HEK293 (cell line): ENCODE measurements around the gene IL17REL.

Experiments used
- CTCF ChIA-PET: fragments of 350-600 bp; formaldehyde crosslinking; extraction: SDS; loops from one replicate; lab custom pipeline; 2021; ENCODE audit warnings: antibody characterized with exemption; lab: Yijun Ruan, JAX
- POLR2A ChIA-PET: fragments of 300-600 bp; formaldehyde crosslinking; extraction: SDS; loops from one replicate; lab custom pipeline; 2020; ENCODE audit warnings: antibody characterized with exemption, inconsistent platforms; lab: Yijun Ruan, JAX
- H3K27ac ChIP-seq: fragments of 200-500 bp; sonication (Bioruptor generic); 2 replicates; pipeline ENCODE4 v1.5.1; 2014; ENCODE audit warnings: low read depth, low read length, control low read depth, inconsistent platforms; ENCODE audit errors: extremely low read depth
- H3K36me3 ChIP-seq, 2 experiments: fragments of 200-500 bp in 1 of 2; sonication (Bioruptor generic) in 1 of 2; 1 replicate in 1 of 2; 2 replicates in 1 of 2; pipeline ENCODE4 v1.5.1; 2014 to 2017; ENCODE audit warnings: inconsistent platforms in 2 of 2, low read length in 2 of 2; ENCODE audit not compliant: control insufficient read depth in 2 of 2, insufficient read depth in 1 of 2
- H3K4me1 ChIP-seq: fragments of 200-500 bp; sonication (Bioruptor generic); 2 replicates; pipeline ENCODE4 v1.5.1; 2014; ENCODE audit warnings: mild to moderate bottlenecking, low read length, inconsistent platforms; ENCODE audit not compliant: control insufficient read depth, insufficient read depth
- H3K4me3 ChIP-seq: 2 replicates; pipeline ENCODE4 v1.5.1; 2011; ENCODE audit warnings: low read depth, mild to moderate bottlenecking, control low read depth, low read length, moderate library complexity
- H3K9me3 ChIP-seq: fragments of 200-500 bp; sonication (Bioruptor generic); 2 replicates; pipeline ENCODE4 v1.5.1; 2014; ENCODE audit warnings: low read depth, low read length, inconsistent platforms; ENCODE audit not compliant: control insufficient read depth, insufficient read depth
- HOXC10 ChIP-seq: sonication (generic); formaldehyde crosslinking; IDR thresholded peaks from 2 replicates; pipeline ENCODE4 v1.8.1; 2023; ENCODE audit warnings: mild to moderate bottlenecking, missing genetic modification reagents
- SCRT2 ChIP-seq: fragments of 450-650 bp; formaldehyde crosslinking; IDR thresholded peaks from 2 replicates; pipeline ENCODE4 v1.5.1; 2016; ENCODE audit warnings: missing biosample characterization, missing genetic modification characterization
- YY2 ChIP-seq: fragments of 450-650 bp; formaldehyde crosslinking; IDR thresholded peaks from 2 replicates; pipeline ENCODE4 v1.5.1; 2016; ENCODE audit warnings: missing biosample characterization, missing genetic modification characterization
- ZNF2 ChIP-seq: fragments of 450-650 bp; formaldehyde crosslinking; IDR thresholded peaks from 2 replicates; pipeline ENCODE4 v1.5.1; 2016; ENCODE audit warnings: missing biosample characterization, missing genetic modification characterization
- ZNF292 ChIP-seq: fragments of 450-650 bp; formaldehyde crosslinking; IDR thresholded peaks from 2 replicates; pipeline ENCODE4 v1.5.1; 2016; ENCODE audit warnings: low read depth, missing biosample characterization, missing genetic modification characterization, borderline replicate concordance
- ZNF335 ChIP-seq: fragments of 450-650 bp; formaldehyde crosslinking; conservative IDR thresholded peaks from 2 replicates; pipeline ENCODE4 v1.5.1; 2016; ENCODE audit warnings: missing biosample characterization, missing genetic modification characterization
- ZNF416 ChIP-seq: fragments of 450-650 bp; formaldehyde crosslinking; IDR thresholded peaks from 2 replicates; pipeline ENCODE4 v1.5.1; 2016; ENCODE audit warnings: missing biosample characterization, missing genetic modification characterization
- ZNF549 ChIP-seq: fragments of 450-650 bp; IDR thresholded peaks from 2 replicates; pipeline ENCODE4 v1.5.1; 2018; ENCODE audit warnings: missing biosample characterization, missing genetic modification characterization, mild to moderate bottlenecking, inconsistent platforms, moderate library complexity
- ZNF561 ChIP-seq: fragments of 450-650 bp; IDR thresholded peaks from 2 replicates; pipeline ENCODE4 v1.5.1; 2018; ENCODE audit warnings: missing biosample characterization, missing genetic modification characterization, borderline replicate concordance
- ZNF664 ChIP-seq: fragments of 450-650 bp; formaldehyde crosslinking; IDR thresholded peaks from 2 replicates; pipeline ENCODE4 v1.5.1; 2016; ENCODE audit warnings: missing biosample characterization, missing genetic modification characterization
- ZNF670 ChIP-seq: fragments of 450-650 bp; formaldehyde crosslinking; IDR thresholded peaks from 2 replicates; pipeline ENCODE4 v1.5.1; 2016; ENCODE audit warnings: missing biosample characterization, missing genetic modification characterization, low read depth
- ZNF76 ChIP-seq: fragments of 450-650 bp; formaldehyde crosslinking; IDR thresholded peaks from 2 replicates; pipeline ENCODE4; 2016; ENCODE audit warnings: low read depth, missing biosample characterization, missing genetic modification characterization, borderline replicate concordance
- ZNF791 ChIP-seq: fragments of 450-650 bp; formaldehyde crosslinking; IDR thresholded peaks from 2 replicates; pipeline ENCODE4 v1.5.1; 2016; ENCODE audit warnings: missing biosample characterization, missing genetic modification characterization
- ZNF837 ChIP-seq: fragments of 450-650 bp; formaldehyde crosslinking; IDR thresholded peaks from 2 replicates; pipeline ENCODE4 v1.5.1; 2016; ENCODE audit warnings: missing biosample characterization, missing genetic modification characterization
- ZNF843 ChIP-seq: fragments of 450-650 bp; formaldehyde crosslinking; IDR thresholded peaks from 2 replicates; pipeline ENCODE4 v1.5.1; 2016; ENCODE audit warnings: missing biosample characterization, missing genetic modification characterization
- TF ChIP-seq, protein P1 (sequence below): fragments of 450-650 bp; formaldehyde crosslinking; IDR thresholded peaks from 2 replicates; pipeline ENCODE4 v1.5.1; 2016; ENCODE audit warnings: missing biosample characterization, missing genetic modification characterization
- TF ChIP-seq, protein P2 (sequence below): fragments of 450-650 bp; formaldehyde crosslinking; IDR thresholded peaks from 2 replicates; pipeline ENCODE4 v1.5.1; 2016; ENCODE audit warnings: missing biosample characterization, missing genetic modification characterization

The IL17REL gene

DNA sequence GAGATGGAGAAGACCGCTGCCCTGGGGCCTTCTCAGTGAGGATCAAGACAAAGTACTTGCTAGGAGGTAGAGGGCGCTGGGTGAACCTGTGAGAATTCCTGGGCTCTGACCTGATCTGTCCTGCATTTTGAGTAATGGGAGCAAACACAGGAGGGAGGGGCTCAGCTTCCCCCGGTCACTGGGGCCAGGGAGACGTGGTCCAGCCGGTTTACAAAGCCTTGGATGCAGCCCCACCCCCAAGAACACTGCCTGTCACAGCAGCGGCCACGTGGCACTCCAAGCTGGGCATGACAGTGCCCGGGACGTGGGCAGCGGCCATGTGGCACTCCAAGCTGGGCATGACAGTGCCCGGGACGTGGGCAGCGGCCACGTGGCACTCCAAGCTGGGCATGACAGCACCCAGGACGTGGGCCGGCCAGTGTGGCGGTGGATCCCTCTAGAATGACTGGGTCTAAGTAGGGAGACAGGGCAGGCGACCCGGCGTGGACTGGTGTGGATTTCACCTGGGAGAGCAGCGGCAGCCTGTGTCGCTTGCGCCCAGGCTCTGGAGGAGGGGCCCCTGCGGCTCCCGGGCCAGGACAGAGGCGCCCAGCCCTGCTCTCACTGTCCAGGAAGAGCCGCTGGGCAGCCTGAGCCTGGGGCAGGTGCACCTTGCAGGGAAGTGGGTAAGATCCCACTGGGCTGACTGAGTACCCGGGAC is 48.0 kb upstream of the IL17REL start:
- H3K27ac ChIP-seq: no peak overlapping the region

DNA sequence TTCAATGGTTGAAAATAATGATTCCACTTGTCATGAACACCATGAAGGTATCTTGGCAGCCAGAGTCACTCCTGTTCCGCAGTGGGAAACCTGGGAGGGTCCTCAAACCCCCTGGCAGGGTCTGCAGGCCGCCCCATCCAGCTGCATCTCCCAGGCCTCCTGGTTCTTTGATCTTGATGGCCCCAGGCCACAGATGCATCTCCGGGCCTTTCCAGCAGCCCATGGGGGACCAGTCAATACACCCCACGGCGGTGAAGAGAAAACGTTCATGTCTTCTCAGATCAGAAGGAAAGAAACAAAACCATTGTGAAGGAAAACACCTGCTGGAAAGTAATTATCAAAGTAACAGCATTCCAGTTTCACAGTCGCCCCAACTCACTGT is 47.3 kb upstream of the IL17REL start:
- ChIA-PET CTCF (no interaction called here), POLR2A (no interaction called here)
- no peak for TF ChIP-seq ZNF335 (tag by site-specific recombination)
- TF ChIP-seq SCRT2 (tag by site-specific recombination): no peak
- TF ChIP-seq, protein P1, sequence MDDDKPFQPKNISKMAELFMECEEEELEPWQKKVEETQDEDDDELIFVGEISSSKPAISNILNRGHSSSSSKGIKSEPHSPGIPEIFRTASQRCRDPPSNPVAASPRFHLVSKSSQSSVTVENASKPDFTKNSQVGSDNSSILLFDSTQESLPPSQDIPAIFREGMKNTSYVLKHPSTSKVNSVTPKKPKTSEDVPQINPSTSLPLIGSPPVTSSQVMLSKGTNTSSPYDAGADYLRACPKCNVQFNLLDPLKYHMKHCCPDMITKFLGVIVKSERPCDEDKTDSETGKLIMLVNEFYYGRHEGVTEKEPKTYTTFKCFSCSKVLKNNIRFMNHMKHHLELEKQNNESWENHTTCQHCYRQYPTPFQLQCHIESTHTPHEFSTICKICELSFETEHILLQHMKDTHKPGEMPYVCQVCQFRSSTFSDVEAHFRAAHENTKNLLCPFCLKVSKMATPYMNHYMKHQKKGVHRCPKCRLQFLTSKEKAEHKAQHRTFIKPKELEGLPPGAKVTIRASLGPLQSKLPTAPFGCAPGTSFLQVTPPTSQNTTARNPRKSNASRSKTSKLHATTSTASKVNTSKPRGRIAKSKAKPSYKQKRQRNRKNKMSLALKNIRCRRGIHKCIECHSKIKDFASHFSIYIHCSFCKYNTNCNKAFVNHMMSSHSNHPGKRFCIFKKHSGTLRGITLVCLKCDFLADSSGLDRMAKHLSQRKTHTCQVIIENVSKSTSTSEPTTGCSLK (tag by site-specific recombination): no peak
- no peak for TF ChIP-seq ZNF416 (tag by site-specific recombination)
- no peak for TF ChIP-seq ZNF837 (tag by site-specific recombination)
- no peak for TF ChIP-seq ZNF561 (tag by site-specific recombination)
- TF ChIP-seq ZNF791 (tag by site-specific recombination): no peak
- TF ChIP-seq ZNF76 (tag by site-specific recombination): no peak
- TF ChIP-seq ZNF2 (tag by site-specific recombination): no peak
- no peak for TF ChIP-seq ZNF664
- no peak for TF ChIP-seq YY2 (tag by site-specific recombination)
- no peak for TF ChIP-seq ZNF292
- no peak for TF ChIP-seq ZNF549 (tag by site-specific recombination)
- TF ChIP-seq HOXC10 (CRISPR knock-in tag): no peak
- TF ChIP-seq ZNF670: no peak

More for the DNA sequence above, 48.0 kb upstream of the IL17REL start:
- no peak overlapping the region for H3K4me3 ChIP-seq
- ChIA-PET CTCF (no interaction called here), POLR2A (no interaction called here)
- TF ChIP-seq, protein P2, sequence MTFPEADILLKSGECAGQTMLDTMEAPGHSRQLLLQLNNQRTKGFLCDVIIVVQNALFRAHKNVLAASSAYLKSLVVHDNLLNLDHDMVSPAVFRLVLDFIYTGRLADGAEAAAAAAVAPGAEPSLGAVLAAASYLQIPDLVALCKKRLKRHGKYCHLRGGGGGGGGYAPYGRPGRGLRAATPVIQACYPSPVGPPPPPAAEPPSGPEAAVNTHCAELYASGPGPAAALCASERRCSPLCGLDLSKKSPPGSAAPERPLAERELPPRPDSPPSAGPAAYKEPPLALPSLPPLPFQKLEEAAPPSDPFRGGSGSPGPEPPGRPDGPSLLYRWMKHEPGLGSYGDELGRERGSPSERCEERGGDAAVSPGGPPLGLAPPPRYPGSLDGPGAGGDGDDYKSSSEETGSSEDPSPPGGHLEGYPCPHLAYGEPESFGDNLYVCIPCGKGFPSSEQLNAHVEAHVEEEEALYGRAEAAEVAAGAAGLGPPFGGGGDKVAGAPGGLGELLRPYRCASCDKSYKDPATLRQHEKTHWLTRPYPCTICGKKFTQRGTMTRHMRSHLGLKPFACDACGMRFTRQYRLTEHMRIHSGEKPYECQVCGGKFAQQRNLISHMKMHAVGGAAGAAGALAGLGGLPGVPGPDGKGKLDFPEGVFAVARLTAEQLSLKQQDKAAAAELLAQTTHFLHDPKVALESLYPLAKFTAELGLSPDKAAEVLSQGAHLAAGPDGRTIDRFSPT (tag by site-specific recombination): peak; percentile 78
- no peak for TF ChIP-seq ZNF843 (tag by site-specific recombination)
- TF ChIP-seq, all 188 proteins: peak for 1
- H3K36me3 ChIP-seq: no peaks in the 10 kb centered on the region
- H3K4me1 ChIP-seq: no peaks in the 10 kb centered on the region
- H3K9me3 ChIP-seq: no peaks in the 10 kb centered on the region

More for the DNA sequence above, 47.3 kb upstream of the IL17REL start:
- no peak overlapping the region for H3K27ac ChIP-seq
- no peak overlapping the region for H3K4me3 ChIP-seq
- H3K36me3 ChIP-seq: no peaks in the 10 kb centered on the region
- H3K4me1 ChIP-seq: no peaks in the 10 kb centered on the region
- H3K9me3 ChIP-seq: no peaks in the 10 kb centered on the region
